Lower leg skin (tissue), 4 donors: Measurements from ENCODE around the gene BRWD1. TPM values are rescaled to one million over a fixed set of nuclear protein-coding genes. Genes with fewer than 3 reads are reported as not detected.

Experiments
- DNase-seq, 2 donors: peaks; one replicate each; pipeline ENCODE4 v3.0.0-alpha.2; 2019; ENCODE audit warnings: low spot score in 2 of 2
- H3K4me3 ChIP-seq: fragments of 200-600 bp; sonication (generic); 2 replicates; pipeline ENCODE4 v1.5.1; 2017; ENCODE audit warnings: mild to moderate bottlenecking, low read depth; ENCODE audit not compliant: poor library complexity, severe bottlenecking
- CTCF ChIP-seq, 3 donors: fragments of 450-650 bp; IDR thresholded peaks; one replicate each; pipeline ENCODE4 v1.5.1; 2016; ENCODE audit warnings: antibody characterized with exemption in 3 of 3, mild to moderate bottlenecking in 3 of 3, moderate library complexity in 2 of 3
- POLR2A ChIP-seq, 2 donors: fragments of 450-650 bp; IDR thresholded peaks; one replicate each; pipeline ENCODE4 v1.6.1; 2016 to 2017; ENCODE audit warnings: antibody characterized with exemption in 2 of 2, mild to moderate bottlenecking in 1 of 2, moderate library complexity in 1 of 2
- WGBS, 2 donors: methylation state at CpG; one replicate each; pipeline ENCODE4 v1.1.5; 2018; 5-methylcytosine and 5-hydroxymethylcytosine counted together
- intact Hi-C: fragments of 100-400 bp; cut with DNase I; formaldehyde crosslinking; loops from one replicate; pipeline ENCODE4 v1.15.0; 2023; ENCODE audit warnings: low total_unique reads
- total RNA-seq, 4 donors: library from RNA; depleted of rRNA; stranded (reverse); fragments of >200 nt; gene quantifications; one replicate each; pipeline ENCODE4 v1.1.0, GENCODE V29; 2016

Gene BRWD1
- total RNA-seq, 4 donors from 2014 or later = 42.2 to 57.2 (median 52.6) TPM

GRCh38 chr21:39269620-39270019 lies 43.8 kb downstream of the BRWD1 start:
- no peak overlapping the region for H3K4me3 ChIP-seq
- no peak for TF ChIP-seq CTCF (IDR thresholded peaks at IDR 0.05)
- TF ChIP-seq POLR2A (IDR thresholded peaks at IDR 0.05) = no peak
- DNase-seq = no peak
- intact Hi-C loops = no loop called here
- 93 to 95% methylated on average over 2 of the region's 2 CpGs for WGBS, 2 donors

- intact Hi-C loops = no loop called here
- DNase-seq = no peak
Measured at GRCh38 chr21:39265603-39266002, 47.8 kb downstream of the BRWD1 start.

GRCh38 chr21:39263372-39263771 lies 50.1 kb downstream of the BRWD1 start:
- intact Hi-C loops = no loop called here
- no peak for DNase-seq
- 96 to 97% methylated on average over 2 of the region's 2 CpGs for WGBS, 2 donors
- no peak overlapping the region for H3K4me3 ChIP-seq
- TF ChIP-seq POLR2A (IDR thresholded peaks at IDR 0.05) (no peak), CTCF (IDR thresholded peaks at IDR 0.05) (no peak)

More at GRCh38 chr21:39265603-39266002, 47.8 kb downstream of the BRWD1 start:
- TF ChIP-seq POLR2A (IDR thresholded peaks at IDR 0.05) (no peak), CTCF (IDR thresholded peaks at IDR 0.05) (no peak)
- 33 to 38% methylated on average over 2 of the region's 2 CpGs for WGBS, 2 donors
- H3K4me3 ChIP-seq = no peak overlapping the region

- 76 to 87% methylated on average over 4 of the region's 4 CpGs for WGBS, 2 donors
- no peak for DNase-seq
- H3K4me3 ChIP-seq = no peak overlapping the region
- intact Hi-C loops = no loop called here
- TF ChIP-seq CTCF (IDR thresholded peaks at IDR 0.05) (no peak), POLR2A (IDR thresholded peaks at IDR 0.05) (no peak)
Measured at GRCh38 chr21:39258207-39258606, 55.2 kb downstream of the BRWD1 start.

GRCh38 chr21:39251326-39251725 lies 62.1 kb downstream of the BRWD1 start:
- no peak for TF ChIP-seq CTCF (IDR thresholded peaks at IDR 0.05)
- no peak for TF ChIP-seq POLR2A (IDR thresholded peaks at IDR 0.05)
- intact Hi-C loops = no loop called here
- WGBS, 2 donors = 65% methylated on average over 3 of the region's 3 CpGs
- no peak overlapping the region for H3K4me3 ChIP-seq
- DNase-seq = no peak

GRCh38 chr21:39238275-39238674 lies 75.2 kb downstream of the BRWD1 start:
- intact Hi-C loops = no loop called here
- WGBS, 2 donors = 84 to 94% methylated on average over 1 of the region's 1 CpG
- TF ChIP-seq CTCF (IDR thresholded peaks at IDR 0.05) (no peak), POLR2A (IDR thresholded peaks at IDR 0.05) (no peak)
- H3K4me3 ChIP-seq = no peak overlapping the region
- no peak for DNase-seq
